ENCODE measurements around the gene PLA2G4E. TPM values are rescaled to one million over a fixed set of nuclear protein-coding genes. Genes with fewer than 3 reads are reported as not detected.

The PLA2G4E gene
- total RNA-seq, 1 experiment from 2014 or later: not detected

DNA sequence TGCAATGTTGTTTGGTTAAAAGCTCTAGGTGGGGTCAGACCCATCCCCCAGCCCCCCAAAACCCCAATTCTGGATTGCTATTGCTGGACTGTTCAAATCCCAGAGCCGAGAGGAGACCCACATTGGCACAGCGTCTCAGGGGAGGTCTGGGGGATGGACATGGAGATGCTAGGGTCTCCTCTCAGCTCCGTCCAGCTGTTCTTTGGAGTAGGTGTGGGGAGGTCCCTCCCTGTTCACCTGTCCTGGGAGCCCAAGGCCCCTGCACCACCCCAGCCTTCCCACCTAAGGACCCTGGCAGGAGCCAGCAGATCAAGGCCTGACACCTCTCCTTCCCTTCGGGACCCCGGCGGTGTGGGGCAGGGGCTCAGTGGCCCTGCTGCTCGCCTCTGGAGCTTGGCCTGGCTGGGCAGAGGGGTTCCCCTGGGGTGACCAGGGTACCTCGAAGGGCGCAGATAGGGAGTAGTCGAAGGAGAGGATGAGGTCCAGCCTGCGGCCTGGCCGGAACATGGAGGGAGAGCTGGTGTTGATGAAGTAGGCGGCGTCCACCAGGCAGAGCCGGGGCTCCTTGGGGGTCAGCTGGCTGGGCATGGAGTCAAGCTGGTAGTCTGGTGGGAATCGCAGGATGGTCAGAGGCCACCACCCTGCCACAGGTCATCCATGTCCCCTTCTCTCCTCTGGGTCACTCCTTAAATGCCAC is 49.6 kb upstream of the PLA2G4E start:
- Histone ChIP-seq H3K27ac (ENCODE audit: low read depth, low read length) (no peak overlapping the region), H3K9me2 (ENCODE audit: insufficient read depth) (no peaks in the 10 kb centered on the region), H3K9ac (ENCODE audit: low read length) (no peak overlapping the region), H3K79me2 (ENCODE audit: insufficient read depth, low read length) (no peaks in the 10 kb centered on the region), H3K4me3 (replicated peaks in 1 of 2; ENCODE audit: low read depth in 1 of 2, low read length in 2 of 2) (no peak overlapping the region), H3K9me3 (ENCODE audit: control insufficient read depth in 1 of 2, insufficient read depth in 1 of 2, low read depth in 1 of 2, low read length in 2 of 2) (no peaks in the 10 kb centered on the region), H3K36me3 (ENCODE audit: control insufficient read depth in 1 of 2, insufficient read depth in 2 of 2, low read length in 2 of 2) (no peaks in the 10 kb centered on the region), H3K4me2 (ENCODE audit: low read length) (no peak overlapping the region), H4K20me1 (ENCODE audit: insufficient read depth) (no peaks in the 10 kb centered on the region), H3K27me3 (ENCODE audit: insufficient read depth, low read length) (no peaks in the 10 kb centered on the region), H3K4me1 (ENCODE audit: control insufficient read depth in 1 of 2, insufficient read depth in 2 of 2, low read length in 2 of 2) (peaks cover 0 to 9% of the 10 kb centered on the region in 2 experiments; a peak in 2 of 4 replicates), H2AFZ (ENCODE audit: low read depth, low read length, poor library complexity, severe bottlenecking) (no peak overlapping the region)
- BruUV-seq (replicated peaks): no TSS peak
- no peak for ATAC-seq
- no peak for DNase-seq (ENCODE audit: low read depth, low spot score)
- ChIA-PET CTCF (interaction anchor here (1.5 to 2.9 kb wide), 2 partner anchors 14 to 64 kb away, joined by 4 to 11 read pairs; no protein-coding TSS in a partner anchor), POLR2A (no interaction called here), RAD21 (ENCODE audit: low non-redundant PET in 1 of 2, low total read pairs in 2 of 2, uncharacterized antibody in 2 of 2, unreplicated experiment in 2 of 2) (no interaction called here)
- TF ChIP-seq, protein P1, sequence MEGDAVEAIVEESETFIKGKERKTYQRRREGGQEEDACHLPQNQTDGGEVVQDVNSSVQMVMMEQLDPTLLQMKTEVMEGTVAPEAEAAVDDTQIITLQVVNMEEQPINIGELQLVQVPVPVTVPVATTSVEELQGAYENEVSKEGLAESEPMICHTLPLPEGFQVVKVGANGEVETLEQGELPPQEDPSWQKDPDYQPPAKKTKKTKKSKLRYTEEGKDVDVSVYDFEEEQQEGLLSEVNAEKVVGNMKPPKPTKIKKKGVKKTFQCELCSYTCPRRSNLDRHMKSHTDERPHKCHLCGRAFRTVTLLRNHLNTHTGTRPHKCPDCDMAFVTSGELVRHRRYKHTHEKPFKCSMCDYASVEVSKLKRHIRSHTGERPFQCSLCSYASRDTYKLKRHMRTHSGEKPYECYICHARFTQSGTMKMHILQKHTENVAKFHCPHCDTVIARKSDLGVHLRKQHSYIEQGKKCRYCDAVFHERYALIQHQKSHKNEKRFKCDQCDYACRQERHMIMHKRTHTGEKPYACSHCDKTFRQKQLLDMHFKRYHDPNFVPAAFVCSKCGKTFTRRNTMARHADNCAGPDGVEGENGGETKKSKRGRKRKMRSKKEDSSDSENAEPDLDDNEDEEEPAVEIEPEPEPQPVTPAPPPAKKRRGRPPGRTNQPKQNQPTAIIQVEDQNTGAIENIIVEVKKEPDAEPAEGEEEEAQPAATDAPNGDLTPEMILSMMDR (IDR thresholded peaks at IDR 0.05 in 2 of 3, conservative IDR thresholded peaks at IDR 0.05 in 1 of 3; ENCODE audit: borderline replicate concordance in 1 of 3, insufficient read depth in 1 of 3, low read depth in 2 of 3, low read length in 2 of 3): no peak
- TF ChIP-seq SP1 (IDR thresholded peaks at IDR 0.05; ENCODE audit: low read depth) (no peak), SRF (IDR thresholded peaks at IDR 0.05; ENCODE audit: low read depth) (no peak), JUND (IDR thresholded peaks at IDR 0.05) (no peak), RAD21 (IDR thresholded peaks at IDR 0.05; ENCODE audit: low read depth) (no peak), SIN3A (IDR thresholded peaks at IDR 0.05; ENCODE audit: low read depth) (no peak), EGR1 (IDR thresholded peaks at IDR 0.05; ENCODE audit: low read depth) (no peak), ZNF274 (IDR thresholded peaks at IDR 0.05; ENCODE audit: low read depth, low read length) (no peak)
- TF ChIP-seq, protein P2, sequence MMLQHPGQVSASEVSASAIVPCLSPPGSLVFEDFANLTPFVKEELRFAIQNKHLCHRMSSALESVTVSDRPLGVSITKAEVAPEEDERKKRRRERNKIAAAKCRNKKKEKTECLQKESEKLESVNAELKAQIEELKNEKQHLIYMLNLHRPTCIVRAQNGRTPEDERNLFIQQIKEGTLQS (IDR thresholded peaks at IDR 0.05): no peak
- TF ChIP-seq, protein P3, sequence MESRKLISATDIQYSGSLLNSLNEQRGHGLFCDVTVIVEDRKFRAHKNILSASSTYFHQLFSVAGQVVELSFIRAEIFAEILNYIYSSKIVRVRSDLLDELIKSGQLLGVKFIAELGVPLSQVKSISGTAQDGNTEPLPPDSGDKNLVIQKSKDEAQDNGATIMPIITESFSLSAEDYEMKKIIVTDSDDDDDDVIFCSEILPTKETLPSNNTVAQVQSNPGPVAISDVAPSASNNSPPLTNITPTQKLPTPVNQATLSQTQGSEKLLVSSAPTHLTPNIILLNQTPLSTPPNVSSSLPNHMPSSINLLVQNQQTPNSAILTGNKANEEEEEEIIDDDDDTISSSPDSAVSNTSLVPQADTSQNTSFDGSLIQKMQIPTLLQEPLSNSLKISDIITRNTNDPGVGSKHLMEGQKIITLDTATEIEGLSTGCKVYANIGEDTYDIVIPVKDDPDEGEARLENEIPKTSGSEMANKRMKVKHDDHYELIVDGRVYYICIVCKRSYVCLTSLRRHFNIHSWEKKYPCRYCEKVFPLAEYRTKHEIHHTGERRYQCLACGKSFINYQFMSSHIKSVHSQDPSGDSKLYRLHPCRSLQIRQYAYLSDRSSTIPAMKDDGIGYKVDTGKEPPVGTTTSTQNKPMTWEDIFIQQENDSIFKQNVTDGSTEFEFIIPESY (IDR thresholded peaks at IDR 0.05; ENCODE audit: extremely low read depth, insufficient replicate concordance, low read length): no peak
- intact Hi-C loops (cut with micrococcal nuclease): no loop called here

Measured in HCT116 (cell line).